Liver (tissue), 3 donors: ENCODE measurements around the gene POMT1.

Experiments
- MAX ChIP-seq: IDR thresholded peaks from 2 replicates; pipeline ENCODE4 v1.6.1; 2016; ENCODE audit warnings: antibody characterized with exemption
- TAF1 ChIP-seq: conservative IDR thresholded peaks from 2 replicates; pipeline ENCODE4 v1.6.1; 2016; ENCODE audit warnings: antibody characterized with exemption, mild to moderate bottlenecking
- TF ChIP-seq, protein P1 (sequence below): fragments of 150-350 bp; IDR thresholded peaks from 2 replicates; pipeline ENCODE4 v1.5.1; 2017; ENCODE audit warnings: improper control_type of control experiment, low read depth, low read length; ENCODE audit not compliant: missing input control
- TF ChIP-seq, protein P2 (sequence below): IDR thresholded peaks from 2 replicates; pipeline ENCODE4 v1.6.1; 2016; ENCODE audit warnings: antibody characterized with exemption, mild to moderate bottlenecking
- donor health status: healthy.
- donor health status: healthy.

- no peak for TF ChIP-seq TAF1
- TF ChIP-seq, protein P1, sequence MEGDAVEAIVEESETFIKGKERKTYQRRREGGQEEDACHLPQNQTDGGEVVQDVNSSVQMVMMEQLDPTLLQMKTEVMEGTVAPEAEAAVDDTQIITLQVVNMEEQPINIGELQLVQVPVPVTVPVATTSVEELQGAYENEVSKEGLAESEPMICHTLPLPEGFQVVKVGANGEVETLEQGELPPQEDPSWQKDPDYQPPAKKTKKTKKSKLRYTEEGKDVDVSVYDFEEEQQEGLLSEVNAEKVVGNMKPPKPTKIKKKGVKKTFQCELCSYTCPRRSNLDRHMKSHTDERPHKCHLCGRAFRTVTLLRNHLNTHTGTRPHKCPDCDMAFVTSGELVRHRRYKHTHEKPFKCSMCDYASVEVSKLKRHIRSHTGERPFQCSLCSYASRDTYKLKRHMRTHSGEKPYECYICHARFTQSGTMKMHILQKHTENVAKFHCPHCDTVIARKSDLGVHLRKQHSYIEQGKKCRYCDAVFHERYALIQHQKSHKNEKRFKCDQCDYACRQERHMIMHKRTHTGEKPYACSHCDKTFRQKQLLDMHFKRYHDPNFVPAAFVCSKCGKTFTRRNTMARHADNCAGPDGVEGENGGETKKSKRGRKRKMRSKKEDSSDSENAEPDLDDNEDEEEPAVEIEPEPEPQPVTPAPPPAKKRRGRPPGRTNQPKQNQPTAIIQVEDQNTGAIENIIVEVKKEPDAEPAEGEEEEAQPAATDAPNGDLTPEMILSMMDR: no peak
- no peak for TF ChIP-seq MAX
- TF ChIP-seq, protein P2, sequence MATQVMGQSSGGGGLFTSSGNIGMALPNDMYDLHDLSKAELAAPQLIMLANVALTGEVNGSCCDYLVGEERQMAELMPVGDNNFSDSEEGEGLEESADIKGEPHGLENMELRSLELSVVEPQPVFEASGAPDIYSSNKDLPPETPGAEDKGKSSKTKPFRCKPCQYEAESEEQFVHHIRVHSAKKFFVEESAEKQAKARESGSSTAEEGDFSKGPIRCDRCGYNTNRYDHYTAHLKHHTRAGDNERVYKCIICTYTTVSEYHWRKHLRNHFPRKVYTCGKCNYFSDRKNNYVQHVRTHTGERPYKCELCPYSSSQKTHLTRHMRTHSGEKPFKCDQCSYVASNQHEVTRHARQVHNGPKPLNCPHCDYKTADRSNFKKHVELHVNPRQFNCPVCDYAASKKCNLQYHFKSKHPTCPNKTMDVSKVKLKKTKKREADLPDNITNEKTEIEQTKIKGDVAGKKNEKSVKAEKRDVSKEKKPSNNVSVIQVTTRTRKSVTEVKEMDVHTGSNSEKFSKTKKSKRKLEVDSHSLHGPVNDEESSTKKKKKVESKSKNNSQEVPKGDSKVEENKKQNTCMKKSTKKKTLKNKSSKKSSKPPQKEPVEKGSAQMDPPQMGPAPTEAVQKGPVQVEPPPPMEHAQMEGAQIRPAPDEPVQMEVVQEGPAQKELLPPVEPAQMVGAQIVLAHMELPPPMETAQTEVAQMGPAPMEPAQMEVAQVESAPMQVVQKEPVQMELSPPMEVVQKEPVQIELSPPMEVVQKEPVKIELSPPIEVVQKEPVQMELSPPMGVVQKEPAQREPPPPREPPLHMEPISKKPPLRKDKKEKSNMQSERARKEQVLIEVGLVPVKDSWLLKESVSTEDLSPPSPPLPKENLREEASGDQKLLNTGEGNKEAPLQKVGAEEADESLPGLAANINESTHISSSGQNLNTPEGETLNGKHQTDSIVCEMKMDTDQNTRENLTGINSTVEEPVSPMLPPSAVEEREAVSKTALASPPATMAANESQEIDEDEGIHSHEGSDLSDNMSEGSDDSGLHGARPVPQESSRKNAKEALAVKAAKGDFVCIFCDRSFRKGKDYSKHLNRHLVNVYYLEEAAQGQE: no peak
These were observed 53.3 kb downstream of the POMT1 start for GRCh38 chr9:131555841-131556673.
